GM12878 (cell line): Measurements from ENCODE around the gene APC2.

Experiments
- BCL11A ChIP-seq: IDR thresholded peaks from 2 replicates; pipeline ENCODE4 v1.6.1; 2011; ENCODE audit warnings: low read depth, low read length
- CBFB ChIP-seq: IDR thresholded peaks from 2 replicates; pipeline ENCODE4 v1.6.1; 2016; ENCODE audit warnings: antibody characterized with exemption, low read depth
- EZH2 ChIP-seq: IDR thresholded peaks from 2 replicates; pipeline ENCODE4 v1.6.1; 2012; ENCODE audit warnings: low read depth, mild to moderate bottlenecking, control low read depth, inconsistent platforms, low read length, borderline replicate concordance; ENCODE audit not compliant: control insufficient read depth
- GABPA ChIP-seq: IDR thresholded peaks from 2 replicates; pipeline ENCODE4 v1.6.1; 2014; ENCODE audit warnings: antibody characterized with exemption, low read depth, mild to moderate bottlenecking, inconsistent platforms
- NBN ChIP-seq: fragments of 450-650 bp; IDR thresholded peaks from 2 replicates; pipeline ENCODE4 v1.6.1; 2016
- SIN3A ChIP-seq: IDR thresholded peaks from 2 replicates; pipeline ENCODE4 v1.6.1; 2012; ENCODE audit warnings: low read depth, low read length, improper control_type of control experiment
- ZNF384 ChIP-seq: IDR thresholded peaks from 2 replicates; pipeline ENCODE4 v1.6.1; 2012; ENCODE audit warnings: low read depth, mild to moderate bottlenecking, low read length, improper control_type of control experiment, borderline replicate concordance
- TF ChIP-seq, protein P1 (sequence below), 3 experiments: IDR thresholded peaks in 2 of 3; conservative IDR thresholded peaks in 1 of 3; 2 replicates each; pipeline ENCODE4 v1.5.1; 2011; ENCODE audit warnings: low read depth in 3 of 3, low read length in 3 of 3, mild to moderate bottlenecking in 3 of 3, control low read depth in 2 of 3, moderate library complexity in 2 of 3, inconsistent platforms in 1 of 3, mixed read lengths in 1 of 3; ENCODE audit not compliant: control insufficient read depth in 2 of 3, insufficient read depth in 1 of 3; ENCODE audit errors: extremely low read depth in 1 of 3
- TF ChIP-seq, protein P2 (sequence below): fragments of 450-650 bp; IDR thresholded peaks from 2 replicates; pipeline ENCODE4 v1.6.1; 2016; ENCODE audit warnings: mild to moderate bottlenecking, moderate library complexity, borderline replicate concordance
- TF ChIP-seq, protein P3 (sequence below): IDR thresholded peaks from 2 replicates; pipeline ENCODE4 v1.6.1; 2012; ENCODE audit warnings: low read depth, low read length, improper control_type of control experiment

DNA sequence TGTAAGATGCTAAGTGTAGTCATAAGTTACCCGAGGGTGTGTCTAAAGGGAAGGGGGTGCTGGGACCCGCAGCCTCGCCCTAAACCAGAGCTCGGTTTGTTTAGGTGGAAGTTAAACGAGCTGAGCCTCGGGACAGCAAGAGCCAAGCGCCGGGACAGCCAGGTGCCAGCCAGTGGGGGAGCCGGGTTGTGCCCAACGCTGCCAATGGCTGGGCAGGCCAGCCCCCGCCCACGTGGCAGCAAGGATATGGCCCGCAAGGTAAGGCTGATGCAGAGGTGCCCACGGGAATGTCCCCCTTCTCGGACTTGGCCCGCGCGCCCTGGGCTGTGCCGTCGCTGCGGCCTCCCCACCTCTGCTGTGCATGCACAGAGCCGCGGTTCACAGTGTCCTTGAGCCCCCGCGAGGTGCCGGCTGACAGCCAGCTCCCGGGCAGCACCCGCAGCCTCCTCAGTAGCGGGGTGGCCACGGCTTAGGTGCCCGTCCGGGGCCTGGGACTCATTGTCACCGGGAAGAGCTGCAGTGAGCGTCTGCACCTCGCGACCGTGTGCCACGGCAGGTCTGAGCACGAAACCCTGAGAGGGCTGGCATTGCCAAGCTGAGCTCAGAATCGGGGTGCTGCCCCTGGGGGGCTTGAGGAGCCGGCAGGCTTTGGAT, 21.1 kb upstream of the APC2 start:
- TF ChIP-seq BCL11A (no peak), GABPA (no peak), NBN (no peak), ZNF384 (no peak), CBFB (no peak), SIN3A (no peak), EZH2 (no peak)
- TF ChIP-seq, protein P1, sequence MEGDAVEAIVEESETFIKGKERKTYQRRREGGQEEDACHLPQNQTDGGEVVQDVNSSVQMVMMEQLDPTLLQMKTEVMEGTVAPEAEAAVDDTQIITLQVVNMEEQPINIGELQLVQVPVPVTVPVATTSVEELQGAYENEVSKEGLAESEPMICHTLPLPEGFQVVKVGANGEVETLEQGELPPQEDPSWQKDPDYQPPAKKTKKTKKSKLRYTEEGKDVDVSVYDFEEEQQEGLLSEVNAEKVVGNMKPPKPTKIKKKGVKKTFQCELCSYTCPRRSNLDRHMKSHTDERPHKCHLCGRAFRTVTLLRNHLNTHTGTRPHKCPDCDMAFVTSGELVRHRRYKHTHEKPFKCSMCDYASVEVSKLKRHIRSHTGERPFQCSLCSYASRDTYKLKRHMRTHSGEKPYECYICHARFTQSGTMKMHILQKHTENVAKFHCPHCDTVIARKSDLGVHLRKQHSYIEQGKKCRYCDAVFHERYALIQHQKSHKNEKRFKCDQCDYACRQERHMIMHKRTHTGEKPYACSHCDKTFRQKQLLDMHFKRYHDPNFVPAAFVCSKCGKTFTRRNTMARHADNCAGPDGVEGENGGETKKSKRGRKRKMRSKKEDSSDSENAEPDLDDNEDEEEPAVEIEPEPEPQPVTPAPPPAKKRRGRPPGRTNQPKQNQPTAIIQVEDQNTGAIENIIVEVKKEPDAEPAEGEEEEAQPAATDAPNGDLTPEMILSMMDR (IDR thresholded peaks at IDR 0.05 in 2 of 3, conservative IDR thresholded peaks at IDR 0.05 in 1 of 3; ENCODE audit: control insufficient read depth in 2 of 3, extremely low read depth in 1 of 3, insufficient read depth in 1 of 3, low read depth in 3 of 3, low read length in 3 of 3): no peak
- TF ChIP-seq, protein P2, sequence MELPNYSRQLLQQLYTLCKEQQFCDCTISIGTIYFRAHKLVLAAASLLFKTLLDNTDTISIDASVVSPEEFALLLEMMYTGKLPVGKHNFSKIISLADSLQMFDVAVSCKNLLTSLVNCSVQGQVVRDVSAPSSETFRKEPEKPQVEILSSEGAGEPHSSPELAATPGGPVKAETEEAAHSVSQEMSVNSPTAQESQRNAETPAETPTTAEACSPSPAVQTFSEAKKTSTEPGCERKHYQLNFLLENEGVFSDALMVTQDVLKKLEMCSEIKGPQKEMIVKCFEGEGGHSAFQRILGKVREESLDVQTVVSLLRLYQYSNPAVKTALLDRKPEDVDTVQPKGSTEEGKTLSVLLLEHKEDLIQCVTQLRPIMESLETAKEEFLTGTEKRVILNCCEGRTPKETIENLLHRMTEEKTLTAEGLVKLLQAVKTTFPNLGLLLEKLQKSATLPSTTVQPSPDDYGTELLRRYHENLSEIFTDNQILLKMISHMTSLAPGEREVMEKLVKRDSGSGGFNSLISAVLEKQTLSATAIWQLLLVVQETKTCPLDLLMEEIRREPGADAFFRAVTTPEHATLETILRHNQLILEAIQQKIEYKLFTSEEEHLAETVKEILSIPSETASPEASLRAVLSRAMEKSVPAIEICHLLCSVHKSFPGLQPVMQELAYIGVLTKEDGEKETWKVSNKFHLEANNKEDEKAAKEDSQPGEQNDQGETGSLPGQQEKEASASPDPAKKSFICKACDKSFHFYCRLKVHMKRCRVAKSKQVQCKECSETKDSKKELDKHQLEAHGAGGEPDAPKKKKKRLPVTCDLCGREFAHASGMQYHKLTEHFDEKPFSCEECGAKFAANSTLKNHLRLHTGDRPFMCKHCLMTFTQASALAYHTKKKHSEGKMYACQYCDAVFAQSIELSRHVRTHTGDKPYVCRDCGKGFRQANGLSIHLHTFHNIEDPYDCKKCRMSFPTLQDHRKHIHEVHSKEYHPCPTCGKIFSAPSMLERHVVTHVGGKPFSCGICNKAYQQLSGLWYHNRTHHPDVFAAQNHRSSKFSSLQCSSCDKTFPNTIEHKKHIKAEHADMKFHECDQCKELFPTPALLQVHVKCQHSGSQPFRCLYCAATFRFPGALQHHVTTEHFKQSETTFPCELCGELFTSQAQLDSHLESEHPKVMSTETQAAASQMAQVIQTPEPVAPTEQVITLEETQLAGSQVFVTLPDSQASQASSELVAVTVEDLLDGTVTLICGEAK: no peak
- TF ChIP-seq, protein P3, sequence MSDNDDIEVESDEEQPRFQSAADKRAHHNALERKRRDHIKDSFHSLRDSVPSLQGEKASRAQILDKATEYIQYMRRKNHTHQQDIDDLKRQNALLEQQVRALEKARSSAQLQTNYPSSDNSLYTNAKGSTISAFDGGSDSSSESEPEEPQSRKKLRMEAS: no peak
